ENCODE results near the gene USP36.

USP36 gene

DNA sequence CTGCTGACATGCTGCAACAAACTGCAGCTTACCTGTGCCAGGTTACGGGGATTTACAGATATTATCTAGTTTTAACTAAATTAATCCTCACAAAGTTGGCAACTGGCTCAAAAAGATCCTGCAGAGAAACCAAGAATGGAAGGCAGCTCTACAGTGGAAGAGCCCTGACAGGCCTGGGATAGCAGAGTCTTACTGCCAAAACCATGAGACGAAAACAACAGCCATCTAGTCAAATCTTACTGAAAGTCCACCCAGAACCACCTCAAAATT lies 8.1 kb downstream of the USP36 start:
- no peaks in the 10 kb centered on the region for H3K27me3 ChIP-seq (ENCODE audit: control insufficient read depth, low read length)
- H3K36me3 ChIP-seq (ENCODE audit: control insufficient read depth, low read length): peaks cover 95% of the 10 kb centered on the region
- H4K20me1 ChIP-seq (ENCODE audit: control insufficient read depth, insufficient read depth, low read depth, low read length): 0 out of 2 replicates have a peak, but pooled peaks cover 5% of the 10 kb centered on the region
- H3F3A ChIP-seq (ENCODE audit: control insufficient read depth, insufficient read depth): no peaks in the 10 kb centered on the region; the same call in 1 of the 2 replicates
- no peaks in the 10 kb centered on the region for H3K9me2 ChIP-seq (replicated peaks; ENCODE audit: control insufficient read depth, low read length)
- H3K79me2 ChIP-seq (ENCODE audit: control insufficient read depth, low read length): peaks cover 77% of the 10 kb centered on the region
- no peak overlapping the region for H3K27ac ChIP-seq (ENCODE audit: low read depth, low read length)
- H3K4me2 ChIP-seq (ENCODE audit: low read length): no peak overlapping the region
- no peak for TF ChIP-seq EZH2phosphoT487 (IDR thresholded peaks at IDR 0.05; ENCODE audit: borderline replicate concordance, low read length)
- TF ChIP-seq, protein P1, sequence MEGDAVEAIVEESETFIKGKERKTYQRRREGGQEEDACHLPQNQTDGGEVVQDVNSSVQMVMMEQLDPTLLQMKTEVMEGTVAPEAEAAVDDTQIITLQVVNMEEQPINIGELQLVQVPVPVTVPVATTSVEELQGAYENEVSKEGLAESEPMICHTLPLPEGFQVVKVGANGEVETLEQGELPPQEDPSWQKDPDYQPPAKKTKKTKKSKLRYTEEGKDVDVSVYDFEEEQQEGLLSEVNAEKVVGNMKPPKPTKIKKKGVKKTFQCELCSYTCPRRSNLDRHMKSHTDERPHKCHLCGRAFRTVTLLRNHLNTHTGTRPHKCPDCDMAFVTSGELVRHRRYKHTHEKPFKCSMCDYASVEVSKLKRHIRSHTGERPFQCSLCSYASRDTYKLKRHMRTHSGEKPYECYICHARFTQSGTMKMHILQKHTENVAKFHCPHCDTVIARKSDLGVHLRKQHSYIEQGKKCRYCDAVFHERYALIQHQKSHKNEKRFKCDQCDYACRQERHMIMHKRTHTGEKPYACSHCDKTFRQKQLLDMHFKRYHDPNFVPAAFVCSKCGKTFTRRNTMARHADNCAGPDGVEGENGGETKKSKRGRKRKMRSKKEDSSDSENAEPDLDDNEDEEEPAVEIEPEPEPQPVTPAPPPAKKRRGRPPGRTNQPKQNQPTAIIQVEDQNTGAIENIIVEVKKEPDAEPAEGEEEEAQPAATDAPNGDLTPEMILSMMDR (IDR thresholded peaks at IDR 0.05; ENCODE audit: low read depth, low read length, poor library complexity, severe bottlenecking): no peak
- H3K4me1 ChIP-seq (ENCODE audit: control insufficient read depth, low read length): no peaks in the 10 kb centered on the region
- no peaks in the 10 kb centered on the region for H3K9me3 ChIP-seq (ENCODE audit: control insufficient read depth, insufficient read depth, low read length)
- H3K4me3 ChIP-seq (ENCODE audit: low read length): no peak overlapping the region

DNA sequence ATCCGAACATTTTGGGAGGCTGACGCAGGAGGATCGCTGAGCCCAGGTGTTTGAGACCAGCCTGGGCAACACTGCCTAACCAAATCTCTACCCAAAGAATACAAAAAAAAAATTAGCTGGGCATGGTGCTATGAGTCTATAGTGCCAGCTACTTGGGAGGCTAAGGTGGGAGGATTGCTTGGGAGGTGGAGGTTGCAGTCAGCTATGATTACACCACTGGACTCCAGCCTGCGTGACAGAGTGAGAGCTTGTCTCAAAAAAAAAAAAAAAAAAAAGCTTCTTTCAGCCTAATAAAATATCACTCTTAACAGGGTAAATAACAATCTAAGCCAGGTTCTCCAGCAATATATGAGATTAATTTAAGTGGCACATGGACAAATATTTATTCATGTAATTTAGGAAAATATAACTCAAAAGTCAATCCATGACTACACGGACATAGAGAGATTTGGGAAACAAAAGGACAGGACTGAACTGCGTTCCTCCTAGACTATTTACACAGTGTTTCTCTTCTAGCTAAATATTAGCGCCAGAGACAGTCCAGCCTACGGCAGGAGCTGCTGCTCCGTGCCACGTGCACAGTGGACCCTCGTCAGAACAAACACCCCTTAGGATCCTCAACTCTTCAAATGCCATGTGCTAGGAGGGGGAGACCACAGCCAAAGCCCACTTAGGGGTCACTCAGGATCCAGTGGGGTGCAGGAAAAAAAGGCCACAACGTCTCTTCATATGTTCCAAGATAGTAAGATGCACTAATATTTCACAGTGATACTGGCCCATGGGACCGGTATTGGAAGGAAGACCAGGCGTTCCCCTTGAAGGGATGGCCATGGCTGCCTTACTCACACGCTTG lies 8.7 kb downstream of the USP36 start:
- H3K9me3 ChIP-seq (ENCODE audit: control insufficient read depth, insufficient read depth, low read length): no peaks in the 10 kb centered on the region
- no peak for TF ChIP-seq EZH2phosphoT487 (IDR thresholded peaks at IDR 0.05; ENCODE audit: borderline replicate concordance, low read length)
- TF ChIP-seq, protein P1 (IDR thresholded peaks at IDR 0.05; ENCODE audit: low read depth, low read length, poor library complexity, severe bottlenecking): no peak
- H3K36me3 ChIP-seq (ENCODE audit: control insufficient read depth, low read length): peaks cover 93% of the 10 kb centered on the region
- peaks cover 75% of the 10 kb centered on the region for H3K79me2 ChIP-seq (ENCODE audit: control insufficient read depth, low read length)
- H3K27ac ChIP-seq (ENCODE audit: low read depth, low read length): no peak overlapping the region
- no peak overlapping the region for H3K4me2 ChIP-seq (ENCODE audit: low read length)
- no peaks in the 10 kb centered on the region for H3K4me1 ChIP-seq (ENCODE audit: control insufficient read depth, low read length)
- no peaks in the 10 kb centered on the region; the same call in 1 of the 2 replicates for H3F3A ChIP-seq (ENCODE audit: control insufficient read depth, insufficient read depth)
- H3K4me3 ChIP-seq (ENCODE audit: low read length): no peak overlapping the region
- H3K27me3 ChIP-seq (ENCODE audit: control insufficient read depth, low read length): no peaks in the 10 kb centered on the region
- H4K20me1 ChIP-seq (ENCODE audit: control insufficient read depth, insufficient read depth, low read depth, low read length): 0 out of 2 replicates have a peak, but pooled peaks cover 5% of the 10 kb centered on the region
- H3K9me2 ChIP-seq (replicated peaks; ENCODE audit: control insufficient read depth, low read length): no peaks in the 10 kb centered on the region

DNA sequence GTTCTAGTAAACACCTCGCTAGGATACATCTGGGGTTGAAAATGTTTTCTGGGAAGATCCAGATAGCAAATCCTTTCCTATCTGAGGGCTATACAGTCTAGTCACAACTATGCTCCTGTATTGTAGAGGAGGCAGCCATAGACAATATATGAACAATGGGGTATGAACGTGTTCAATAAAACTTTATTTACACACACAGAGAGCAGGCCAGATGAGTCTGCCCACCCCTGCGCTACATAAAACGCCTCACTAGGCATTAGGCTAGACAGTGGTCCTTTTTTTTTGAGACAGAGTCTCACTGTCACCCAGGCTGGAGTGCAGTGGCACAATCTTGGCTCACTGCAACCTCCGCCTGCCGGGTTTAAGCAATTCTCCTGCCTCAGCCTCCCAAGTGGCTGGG lies 11.1 kb downstream of the USP36 start:
- Histone ChIP-seq H3K79me2 (ENCODE audit: control insufficient read depth, low read length) (peaks cover 75% of the 10 kb centered on the region), H4K20me1 (ENCODE audit: control insufficient read depth, insufficient read depth, low read depth, low read length) (0 out of 2 replicates have a peak, but pooled peaks cover 7% of the 10 kb centered on the region), H3K36me3 (ENCODE audit: control insufficient read depth, low read length) (peaks cover 94% of the 10 kb centered on the region), H3K27me3 (ENCODE audit: control insufficient read depth, low read length) (no peaks in the 10 kb centered on the region), H3K9me2 (replicated peaks; ENCODE audit: control insufficient read depth, low read length) (no peaks in the 10 kb centered on the region), H3F3A (ENCODE audit: control insufficient read depth, insufficient read depth) (no peaks in the 10 kb centered on the region; the same call in 1 of the 2 replicates), H3K27ac (ENCODE audit: low read depth, low read length) (no peak overlapping the region), H3K4me3 (ENCODE audit: low read length) (no peak overlapping the region), H3K4me2 (ENCODE audit: low read length) (no peak overlapping the region), H3K9me3 (ENCODE audit: control insufficient read depth, insufficient read depth, low read length) (no peaks in the 10 kb centered on the region), H3K4me1 (ENCODE audit: control insufficient read depth, low read length) (no peaks in the 10 kb centered on the region)
- TF ChIP-seq, protein P1 (IDR thresholded peaks at IDR 0.05; ENCODE audit: low read depth, low read length, poor library complexity, severe bottlenecking): no peak
- no peak for TF ChIP-seq EZH2phosphoT487 (IDR thresholded peaks at IDR 0.05; ENCODE audit: borderline replicate concordance, low read length)
